Astrocyte (in vitro differentiated cells and primary cell): ENCODE results near the gene PTPRN. TPM values are rescaled to one million over a fixed set of nuclear protein-coding genes. Genes with fewer than 3 reads are reported as not detected.
A peak's percentile ranks its signal among the peaks of the same experiment; 100 is the strongest.

Experiments used
- DNase-seq: peaks from one replicate; pipeline ENCODE4 v3.0.0-alpha.2; 2010; ENCODE audit warnings: low read depth
- FAIRE-seq: peaks from 2 replicates; lab custom pipeline; 2011; peaks lifted over from hg19 to GRCh38; lab: Jason Lieb, UNC
- H2AFZ ChIP-seq: 2 replicates; pipeline ENCODE4 v1.6.0; 2012; ENCODE audit warnings: low read depth, low read length, inconsistent platforms
- H3K27ac ChIP-seq: 2 replicates; pipeline ENCODE4 v1.5.1; 2011; ENCODE audit warnings: low read depth, low read length, inconsistent platforms
- H3K27me3 ChIP-seq: 2 replicates; pipeline ENCODE4 v1.6.0; 2011; ENCODE audit warnings: low read length, inconsistent platforms; ENCODE audit not compliant: insufficient read depth
- H3K36me3 ChIP-seq: 2 replicates; pipeline ENCODE4 v1.5.1; 2011; ENCODE audit warnings: low read length, inconsistent platforms; ENCODE audit not compliant: insufficient read depth
- H3K4me1 ChIP-seq: 2 replicates; pipeline ENCODE4 v1.5.1; 2011; ENCODE audit warnings: low read length, inconsistent platforms; ENCODE audit not compliant: insufficient read depth
- H3K4me2 ChIP-seq: 2 replicates; pipeline ENCODE4 v1.6.0; 2012; ENCODE audit warnings: low read length, inconsistent platforms
- H3K4me3 ChIP-seq: 2 replicates; pipeline ENCODE4 v1.5.1; 2011; ENCODE audit warnings: low read depth, mild to moderate bottlenecking, low read length, inconsistent platforms; ENCODE audit not compliant: insufficient read depth
- H3K79me2 ChIP-seq: 2 replicates; pipeline ENCODE4 v1.6.0; 2012; ENCODE audit warnings: mild to moderate bottlenecking, low read length, inconsistent platforms; ENCODE audit not compliant: insufficient read depth
- H3K9ac ChIP-seq: 2 replicates; pipeline ENCODE4 v1.6.0; 2012; ENCODE audit warnings: mild to moderate bottlenecking, low read length, inconsistent platforms
- H3K9me3 ChIP-seq: 2 replicates; pipeline ENCODE4 v1.5.1; 2012; ENCODE audit warnings: low read depth, mild to moderate bottlenecking, low read length, inconsistent platforms; ENCODE audit not compliant: insufficient read depth
- H4K20me1 ChIP-seq: 2 replicates; pipeline ENCODE4 v1.6.0; 2012; ENCODE audit warnings: low read length, inconsistent platforms; ENCODE audit not compliant: insufficient read depth
- H3K27ac Mint-ChIP-seq: one replicate; pipeline ENCODE4 v1.8.0; 2021; ENCODE audit warnings: mild to moderate bottlenecking, mixed read lengths; ENCODE audit not compliant: unreplicated experiment
- H3K27me3 Mint-ChIP-seq: one replicate; pipeline ENCODE4 v1.8.0; 2021; ENCODE audit warnings: low read depth, mixed read lengths; ENCODE audit not compliant: unreplicated experiment
- H3K36me3 Mint-ChIP-seq: one replicate; pipeline ENCODE4 v1.8.0; 2021; ENCODE audit warnings: low read depth, mixed read lengths; ENCODE audit not compliant: unreplicated experiment
- H3K4me1 Mint-ChIP-seq: one replicate; pipeline ENCODE4 v1.8.0; 2021; ENCODE audit warnings: low read depth, mixed read lengths; ENCODE audit not compliant: unreplicated experiment
- H3K4me3 Mint-ChIP-seq: one replicate; pipeline ENCODE4 v1.8.0; 2021; ENCODE audit warnings: mild to moderate bottlenecking, moderate library complexity, mixed read lengths; ENCODE audit not compliant: unreplicated experiment
- H3K9me3 Mint-ChIP-seq: one replicate; pipeline ENCODE4 v1.8.0; 2021; ENCODE audit warnings: mild to moderate bottlenecking, mixed read lengths; ENCODE audit not compliant: unreplicated experiment
- CTCF ChIP-seq: IDR thresholded peaks from 2 replicates; pipeline ENCODE4 v1.5.1; 2011; ENCODE audit warnings: low read depth, mild to moderate bottlenecking, inconsistent platforms, low read length, moderate library complexity; ENCODE audit not compliant: insufficient read depth
- EZH2 ChIP-seq: IDR thresholded peaks from 2 replicates; pipeline ENCODE4 v1.6.1; 2012; ENCODE audit warnings: mild to moderate bottlenecking, low read length, inconsistent platforms; ENCODE audit not compliant: insufficient read depth
- total RNA-seq: library from RNA; stranded (reverse); gene quantifications from 2 replicates; pipeline ENCODE4 v1.2.1, GENCODE V29; 2021

The PTPRN gene
- total RNA-seq, 1 donor from 2014 or later: 76.6 TPM

GRCh38 chr2:219279916-219280516, 29.2 kb downstream of the PTPRN start:
- peak overlapping the region; percentile 92 for H3K9ac ChIP-seq
- no peaks in the 10 kb centered on the region for H3K36me3 ChIP-seq
- no peaks in the 10 kb centered on the region for H3K27me3 ChIP-seq
- DNase-seq (no peak), FAIRE-seq (no peak)
- Mint-ChIP-seq H3K4me3 (peak overlapping the region; percentile 89), H3K36me3 (peaks cover 13% of the 10 kb centered on the region), H3K27ac (peak overlapping the region; percentile 95), H3K27me3 (no peaks in the 10 kb centered on the region), H3K9me3 (no peaks in the 10 kb centered on the region), H3K4me1 (peaks cover 34% of the 10 kb centered on the region)
- H3K9me3 ChIP-seq: no peaks in the 10 kb centered on the region
- H4K20me1 ChIP-seq: peaks cover 4% of the 10 kb centered on the region
- H3K27ac ChIP-seq: peak overlapping the region; percentile 92
- peak overlapping the region; percentile 100 for H3K4me2 ChIP-seq
- peak overlapping the region; percentile 74 for H3K4me3 ChIP-seq
- TF ChIP-seq EZH2 (no peak), CTCF (no peak)
- peak overlapping the region; percentile 69 for H2AFZ ChIP-seq
- peaks cover 24% of the 10 kb centered on the region for H3K4me1 ChIP-seq
- peaks cover 13% of the 10 kb centered on the region for H3K79me2 ChIP-seq

GRCh38 chr2:219279151-219279915, 29.9 kb downstream of the PTPRN start, which contains the start of gene DNAJB2:
TSS of gene DNAJB2 (plus strand) at chr2:219279366. CDS start at chr2:219279834, 468 bp downstream.
- no peaks in the 10 kb centered on the region for H3K36me3 ChIP-seq
- DNase-seq (peak; percentile 96), FAIRE-seq (no peak)
- no peaks in the 10 kb centered on the region for H3K27me3 ChIP-seq
- H3K4me3 Mint-ChIP-seq: peak within 1 kb of the TSS; percentile 89
- H3K4me1 Mint-ChIP-seq: peaks cover 40% of the 10 kb centered on the region
- TF ChIP-seq CTCF (no peak), EZH2 (no peak)
- H3K9me3 ChIP-seq: no peaks in the 10 kb centered on the region
- H3K27me3 Mint-ChIP-seq: no peaks in the 10 kb centered on the region
- peak within 1 kb of the TSS; percentile 69 for H2AFZ ChIP-seq
- peak within 1 kb of the TSS; percentile 92 for H3K9ac ChIP-seq
- peak within 1 kb of the TSS; percentile 92 for H3K27ac ChIP-seq
- peak within 1 kb of the TSS; percentile 74 for H3K4me3 ChIP-seq
- H4K20me1 ChIP-seq: peaks cover 4% of the 10 kb centered on the region
- H3K36me3 Mint-ChIP-seq: peaks cover 13% of the 10 kb centered on the region
- H3K79me2 ChIP-seq: peaks cover 13% of the 10 kb centered on the region
- no peaks in the 10 kb centered on the region for H3K9me3 Mint-ChIP-seq
- peak within 1 kb of the TSS; percentile 98 for H3K27ac Mint-ChIP-seq
- peaks cover 31% of the 10 kb centered on the region for H3K4me1 ChIP-seq
- peak within 1 kb of the TSS; percentile 100 for H3K4me2 ChIP-seq
